GM23248 (cell line): ENCODE data around the gene HAGH. TPM values are rescaled to one million over a fixed set of nuclear protein-coding genes. Genes with fewer than 3 reads are reported as not detected.

Experiments used
- DNase-seq: peaks from one replicate; pipeline ENCODE4 v3.0.0-alpha.2; 2015
- H2AFZ ChIP-seq: fragments of 200-600 bp; sonication (generic); 2 replicates; pipeline ENCODE4 v1.6.1; 2016; ENCODE audit warnings: antibody characterized with exemption
- H3F3A ChIP-seq: fragments of 200-600 bp; sonication (generic); 2 replicates; pipeline ENCODE4 v1.6.1; 2016; ENCODE audit warnings: mild to moderate bottlenecking, antibody characterized with exemption, mixed run types; ENCODE audit not compliant: insufficient read depth
- H3K27ac ChIP-seq: fragments of 200-600 bp; sonication (generic); 2 replicates; pipeline ENCODE4 v1.5.1; 2016; ENCODE audit warnings: mild to moderate bottlenecking
- H3K27me3 ChIP-seq: fragments of 200-600 bp; sonication (generic); replicated peaks from 2 replicates; pipeline ENCODE4 v1.6.1; 2016; ENCODE audit warnings: mild to moderate bottlenecking; ENCODE audit not compliant: insufficient read depth
- H3K36me3 ChIP-seq: fragments of 200-600 bp; sonication (generic); 2 replicates; pipeline ENCODE4 v1.6.1; 2016; ENCODE audit warnings: low read depth, mild to moderate bottlenecking
- H3K4me1 ChIP-seq: fragments of 200-600 bp; sonication (generic); 2 replicates; pipeline ENCODE4 v1.6.1; 2016; ENCODE audit warnings: mild to moderate bottlenecking; ENCODE audit not compliant: insufficient read depth
- H3K4me2 ChIP-seq: fragments of 200-600 bp; sonication (generic); one replicate; pipeline ENCODE4 v1.6.1; 2016; ENCODE audit warnings: mild to moderate bottlenecking; ENCODE audit not compliant: unreplicated experiment
- H3K4me3 ChIP-seq: fragments of 200-600 bp; sonication (generic); 2 replicates; pipeline ENCODE4 v1.5.1; 2016; ENCODE audit warnings: mild to moderate bottlenecking
- H3K79me2 ChIP-seq: fragments of 200-600 bp; sonication (generic); 2 replicates; pipeline ENCODE4 v1.6.1; 2016; ENCODE audit warnings: mild to moderate bottlenecking; ENCODE audit not compliant: insufficient read depth
- H3K9ac ChIP-seq: fragments of 200-600 bp; sonication (generic); 2 replicates; pipeline ENCODE4 v1.6.1; 2016; ENCODE audit warnings: mild to moderate bottlenecking
- H3K9me2 ChIP-seq: fragments of 200-600 bp; sonication (generic); 2 replicates; pipeline ENCODE4 v1.6.1; 2016; ENCODE audit warnings: mixed run types, mild to moderate bottlenecking, moderate library complexity; ENCODE audit not compliant: insufficient read depth
- H3K9me3 ChIP-seq: fragments of 200-600 bp; sonication (generic); one replicate; pipeline ENCODE4 v1.6.1; 2017; ENCODE audit warnings: low read depth
- H4K20me1 ChIP-seq: fragments of 200-600 bp; sonication (generic); 2 replicates; pipeline ENCODE4 v1.6.0; 2016; ENCODE audit not compliant: insufficient read depth
- EZH2 ChIP-seq: fragments of 200-600 bp; sonication (generic); IDR thresholded peaks from 2 replicates; pipeline ENCODE4 v1.6.1; 2018; ENCODE audit warnings: antibody characterized with exemption, mild to moderate bottlenecking; ENCODE audit not compliant: insufficient read depth, poor library complexity, severe bottlenecking
- EZH2phosphoT487 ChIP-seq: fragments of 200-600 bp; sonication (generic); IDR thresholded peaks from 2 replicates; pipeline ENCODE4 v1.6.1; 2018; ENCODE audit warnings: antibody characterized with exemption, moderate library complexity, mild to moderate bottlenecking, low read depth; ENCODE audit not compliant: insufficient read depth
- WGBS, 2 experiments: methylation state at CpG; one replicate each; pipeline ENCODE4 v1.1.6; 2015 to 2017; ENCODE audit warnings: low lambda C conversion rate in 2 of 2, low coverage in 1 of 2; ENCODE audit errors: missing lambda C conversion rate in 2 of 2; 5-methylcytosine and 5-hydroxymethylcytosine counted together
- in situ Hi-C: fragments of 300-500 bp; cut with MboI; formaldehyde crosslinking; loops from 2 replicates; pipeline ENCODE4 v1.15.0; 2020
- polyA plus RNA-seq: library from polyadenylated mRNA; unstranded; fragments of >200 nt; fragmentation: Nextera tagmentation; extraction: Ambion mirVana; gene quantifications from 2 replicates; pipeline ENCODE4 v1.2.1, GENCODE V29; 2016
- total RNA-seq: library from RNA; depleted of rRNA; stranded (reverse); fragments of >200 nt; shearing (Covaris generic); gene quantifications from 2 replicates; pipeline ENCODE4 v1.2.3, GENCODE V29; 2014

HAGH gene
- total and polyA plus RNA-seq, 2 experiments from 2014 or later, result 48.9 to 76.5 TPM

- Histone ChIP-seq H3K36me3 (no peaks in the 10 kb centered on the region), H3F3A (0 out of 2 replicates have a peak, but pooled peaks cover 8% of the 10 kb centered on the region), H3K9ac (no peak overlapping the region)
Observed at GRCh38 chr16:1779234-1779701, 47.4 kb downstream of the HAGH start.

GRCh38 chr16:1778200-1779179, 48.1 kb downstream of the HAGH start:
- peaks cover 47% of the 10 kb centered on the region for H3K79me2 ChIP-seq
- H3K4me2 ChIP-seq, result no peak overlapping the region
- H3K9ac ChIP-seq, result no peak overlapping the region
- no peaks in the 10 kb centered on the region for H3K27me3 ChIP-seq
- H4K20me1 ChIP-seq, result no peaks in the 10 kb centered on the region
- H3K9me2 ChIP-seq, result no peaks in the 10 kb centered on the region
- WGBS, 2 experiments, result 81 to 87% methylated on average over 28 to 34 of the region's 34 CpGs
- H3K27ac ChIP-seq, result no peak overlapping the region
- no peak for TF ChIP-seq EZH2
- no peak for TF ChIP-seq EZH2phosphoT487
- 0 out of 2 replicates have a peak, but pooled peaks cover 8% of the 10 kb centered on the region for H3F3A ChIP-seq
- H2AFZ ChIP-seq, result no peak overlapping the region
- no peaks in the 10 kb centered on the region for H3K9me3 ChIP-seq
- no peak overlapping the region for H3K4me3 ChIP-seq
- no peaks in the 10 kb centered on the region for H3K36me3 ChIP-seq
- 0 out of 2 replicates have a peak, but pooled peaks cover 5% of the 10 kb centered on the region for H3K4me1 ChIP-seq
- in situ Hi-C loops, result no loop called here
- no peak for DNase-seq

More at GRCh38 chr16:1779234-1779701, 47.4 kb downstream of the HAGH start:
- in situ Hi-C loops, result no loop called here
- Histone ChIP-seq H2AFZ (no peak overlapping the region), H3K4me1 (0 out of 2 replicates have a peak, but pooled peaks cover 5% of the 10 kb centered on the region), H3K9me2 (no peaks in the 10 kb centered on the region), H3K4me3 (no peak overlapping the region), H3K27ac (no peak overlapping the region), H4K20me1 (no peaks in the 10 kb centered on the region), H3K9me3 (no peaks in the 10 kb centered on the region), H3K79me2 (peaks cover 49% of the 10 kb centered on the region), H3K4me2 (no peak overlapping the region), H3K27me3 (no peaks in the 10 kb centered on the region)
- TF ChIP-seq EZH2phosphoT487, result no peak
- no peak for TF ChIP-seq EZH2
- 77 to 79% methylated on average over 7 to 8 of the region's 8 CpGs for WGBS, 2 experiments
- no peak for DNase-seq

- Histone ChIP-seq H3K36me3 (no peaks in the 10 kb centered on the region), H3K27me3 (no peaks in the 10 kb centered on the region), H3K9ac (no peak overlapping the region), H3K9me2 (no peaks in the 10 kb centered on the region), H3K4me2 (no peak overlapping the region), H2AFZ (no peak overlapping the region), H4K20me1 (no peaks in the 10 kb centered on the region), H3F3A (0 out of 2 replicates have a peak, but pooled peaks cover 5% of the 10 kb centered on the region), H3K4me3 (no peak overlapping the region), H3K4me1 (0 out of 2 replicates have a peak, but pooled peaks cover 5% of the 10 kb centered on the region), H3K9me3 (no peaks in the 10 kb centered on the region), H3K79me2 (peaks cover 42% of the 10 kb centered on the region), H3K27ac (no peak overlapping the region)
- no peak for DNase-seq
- in situ Hi-C loops, result no loop called here
- 82% methylated on average over 29 to 35 of the region's 36 CpGs for WGBS, 2 experiments
- TF ChIP-seq EZH2phosphoT487 (no peak), EZH2 (no peak)
Observed at GRCh38 chr16:1777375-1778199, 49.0 kb downstream of the HAGH start.

DNA sequence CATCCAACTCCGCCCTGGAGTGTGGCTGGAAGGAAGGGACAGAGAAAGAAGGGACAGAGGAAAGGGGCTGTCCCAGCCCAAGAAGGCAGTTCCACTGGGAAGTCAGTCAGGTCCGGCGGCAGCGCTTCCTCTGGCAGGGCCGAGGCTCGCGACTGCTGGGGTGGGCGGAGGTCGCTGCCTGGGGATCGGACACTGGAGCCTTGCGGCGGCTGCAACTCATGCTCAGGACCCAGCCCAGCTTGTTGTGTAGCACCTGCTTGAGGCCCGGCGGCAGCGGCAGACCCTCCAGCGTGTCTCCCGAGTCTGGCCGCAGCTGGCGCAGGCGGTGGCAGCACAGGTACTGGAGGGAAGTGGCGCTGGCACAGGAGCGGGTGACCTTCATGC, 49.6 kb downstream of the HAGH start:
- H3K27ac ChIP-seq, result no peak overlapping the region
- no peak for TF ChIP-seq EZH2
- no peak for TF ChIP-seq EZH2phosphoT487
- in situ Hi-C loops, result no loop called here
- H3K9me2 ChIP-seq, result no peaks in the 10 kb centered on the region
- H4K20me1 ChIP-seq, result no peaks in the 10 kb centered on the region
- no peak overlapping the region for H3K9ac ChIP-seq
- no peaks in the 10 kb centered on the region for H3K9me3 ChIP-seq
- H3K36me3 ChIP-seq, result no peaks in the 10 kb centered on the region
- no peaks in the 10 kb centered on the region for H3K27me3 ChIP-seq
- H3F3A ChIP-seq, result peaks cover 7% of the 10 kb centered on the region; the same call in 1 of the 2 replicates
- DNase-seq, result no peak
- no peak overlapping the region for H3K4me2 ChIP-seq
- H3K4me3 ChIP-seq, result no peak overlapping the region
- WGBS, 2 experiments, result 92 to 96% methylated on average over 19 to 22 of the region's 22 CpGs
- H3K79me2 ChIP-seq, result peaks cover 48% of the 10 kb centered on the region
- H2AFZ ChIP-seq, result no peak overlapping the region
- 0 out of 2 replicates have a peak, but pooled peaks cover 5% of the 10 kb centered on the region for H3K4me1 ChIP-seq
